ENCODE measurements around the gene SLC22A5. TPM values are rescaled to one million over a fixed set of nuclear protein-coding genes. Genes with fewer than 3 reads are reported as not detected.

The SLC22A5 gene
- total RNA-seq, 1 donor from 2014 or later, result 1.2 TPM

- Mint-ChIP-seq H3K9me3 (ENCODE audit: unreplicated experiment) (peaks cover 3% of the 10 kb centered on the region), H3K4me3 (ENCODE audit: unreplicated experiment) (no peak overlapping the region), H3K36me3 (ENCODE audit: low read depth, unreplicated experiment) (no peaks in the 10 kb centered on the region), H3K27me3 (ENCODE audit: unreplicated experiment) (no peaks in the 10 kb centered on the region), H3K27ac (ENCODE audit: unreplicated experiment) (no peak overlapping the region), H3K4me1 (ENCODE audit: unreplicated experiment) (peaks cover 8% of the 10 kb centered on the region)
- no peak for TF ChIP-seq CTCF (IDR thresholded peaks at IDR 0.05; ENCODE audit: unreplicated experiment)
- DNase-seq (ENCODE audit: low spot score), result no peak
Measured at GRCh38 chr5:132439521-132440089, 70.1 kb downstream of the SLC22A5 start.

- H3K4me1 Mint-ChIP-seq (ENCODE audit: unreplicated experiment), result no peaks in the 10 kb centered on the region
- no peaks in the 10 kb centered on the region for H3K36me3 Mint-ChIP-seq (ENCODE audit: low read depth, unreplicated experiment)
- H3K9me3 Mint-ChIP-seq (ENCODE audit: unreplicated experiment), result peaks cover 6% of the 10 kb centered on the region
- no peak overlapping the region for H3K4me3 Mint-ChIP-seq (ENCODE audit: unreplicated experiment)
- no peak for TF ChIP-seq CTCF (IDR thresholded peaks at IDR 0.05; ENCODE audit: unreplicated experiment)
- no peak overlapping the region for H3K27ac Mint-ChIP-seq (ENCODE audit: unreplicated experiment)
- no peak for DNase-seq (ENCODE audit: low spot score)
- H3K27me3 Mint-ChIP-seq (ENCODE audit: unreplicated experiment), result no peaks in the 10 kb centered on the region
Measured at GRCh38 chr5:132444061-132444460, 74.6 kb downstream of the SLC22A5 start.

Small RNA genes lying within 50 kb of the gene (microRNA-seq; reads per million reads assigned to microRNA genes)
- 0.21 reads per million for gene MIR3936 (ENCODE audit: unreplicated experiment)

Other genes with a start within 250 kb of the SLC22A5 start
- 9.9 TPM for gene P4HA2, start 141.9 kb upstream of the SLC22A5 start, total RNA-seq (ENCODE audit: unreplicated experiment)
- gene PDLIM4, start 112.0 kb upstream of the SLC22A5 start, total RNA-seq (ENCODE audit: unreplicated experiment), result 8.5 TPM
- gene SLC22A4, start 75.3 kb upstream of the SLC22A5 start, total RNA-seq (ENCODE audit: unreplicated experiment), result 0.13 TPM
- 7.1 TPM for gene IRF1, start 121.1 kb downstream of the SLC22A5 start, total RNA-seq (ENCODE audit: unreplicated experiment)
- not detected for gene IL5, start 173.8 kb downstream of the SLC22A5 start, total RNA-seq (ENCODE audit: unreplicated experiment)
- gene RAD50, start 187.3 kb downstream of the SLC22A5 start, total RNA-seq (ENCODE audit: unreplicated experiment), result 20.0 TPM

All from endothelial cell (in vitro differentiated cells).